Brain microvascular endothelial cell (primary cell): ENCODE results near the gene PFKL.

ENCODE experiments used
- DNase-seq: peaks from one replicate; pipeline ENCODE4 v3.0.0-alpha.2; 2020
- H3K27ac ChIP-seq: fragments of 250-450 bp; sonication (Bioruptor Pico); 2 replicates; pipeline ENCODE4 v1.5.1; 2020; ENCODE audit warnings: mild to moderate bottlenecking, moderate library complexity
- H3K27me3 ChIP-seq: fragments of 250-450 bp; sonication (Bioruptor Pico); replicated peaks from 2 replicates; pipeline ENCODE4 v1.5.1; 2020; ENCODE audit warnings: mild to moderate bottlenecking
- H3K36me3 ChIP-seq: fragments of 250-450 bp; sonication (Bioruptor Pico); replicated peaks from 2 replicates; pipeline ENCODE4 v1.5.1; 2020; ENCODE audit warnings: mild to moderate bottlenecking
- H3K4me3 ChIP-seq: 2 replicates; pipeline ENCODE4 v1.5.1; 2011; ENCODE audit warnings: low read depth, mild to moderate bottlenecking, control low read depth, low read length, moderate library complexity
- CTCF ChIP-seq: IDR thresholded peaks from 2 replicates; pipeline ENCODE4 v1.5.1; 2011; ENCODE audit warnings: low read depth, mild to moderate bottlenecking, moderate library complexity, low read length, control low read depth, inconsistent platforms; ENCODE audit errors: missing control alignments
- in situ Hi-C: cut with HindIII; loops from 2 replicates; pipeline ENCODE4 v1.10.0; 2017; ENCODE audit warnings: low sequenced_read_pairs, low pct_ligation_motif_present

PFKL gene

DNA sequence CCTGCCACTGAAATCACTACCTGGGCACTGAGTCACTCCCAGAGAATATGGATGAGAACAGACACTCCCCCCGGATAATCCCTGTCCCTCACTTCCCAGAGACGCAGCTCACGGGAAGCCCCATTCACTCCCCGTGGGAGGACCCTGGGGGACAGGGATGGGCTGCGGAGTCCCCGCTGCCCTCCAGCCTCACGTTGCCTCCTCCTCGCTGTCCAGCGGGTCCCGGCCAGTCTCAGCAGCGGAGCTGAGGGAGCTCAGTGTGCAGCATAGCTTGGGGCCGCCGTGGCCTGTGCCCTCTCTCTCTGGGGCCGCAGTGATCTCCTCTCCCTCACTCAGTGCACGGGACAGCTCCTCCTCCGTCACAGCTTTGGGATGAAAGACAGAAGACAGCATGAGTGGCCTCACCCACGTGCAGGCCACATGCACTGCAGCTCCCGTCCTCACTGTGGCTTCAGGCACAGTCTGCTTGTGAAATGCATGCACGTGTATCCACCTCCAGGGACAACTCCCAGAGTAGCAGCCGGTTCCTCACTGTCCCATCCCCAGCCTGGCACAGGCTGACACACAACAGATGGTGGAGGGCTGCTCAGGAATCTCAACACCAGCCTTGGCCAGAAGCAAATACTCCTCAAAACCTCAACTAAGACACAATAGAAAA, 31.9 kb downstream of the PFKL start:
- no peak overlapping the region for H3K4me3 ChIP-seq

GRCh38 chr21:44332383-44332782, 32.5 kb downstream of the PFKL start:
- no peak overlapping the region for H3K27ac ChIP-seq
- no peak overlapping the region for H3K4me3 ChIP-seq
- DNase-seq: no peak
- peaks cover under 1% of the 10 kb centered on the region for H3K36me3 ChIP-seq
- no peak for TF ChIP-seq CTCF
- no peaks in the 10 kb centered on the region for H3K27me3 ChIP-seq
- in situ Hi-C loops: no loop called here

More for the DNA sequence above, 31.9 kb downstream of the PFKL start:
- in situ Hi-C loops: no loop called here
- Histone ChIP-seq H3K27me3 (no peaks in the 10 kb centered on the region), H3K36me3 (peaks cover 6% of the 10 kb centered on the region), H3K27ac (no peak overlapping the region)
- no peak for TF ChIP-seq CTCF
- DNase-seq: peak; percentile 8

DNA sequence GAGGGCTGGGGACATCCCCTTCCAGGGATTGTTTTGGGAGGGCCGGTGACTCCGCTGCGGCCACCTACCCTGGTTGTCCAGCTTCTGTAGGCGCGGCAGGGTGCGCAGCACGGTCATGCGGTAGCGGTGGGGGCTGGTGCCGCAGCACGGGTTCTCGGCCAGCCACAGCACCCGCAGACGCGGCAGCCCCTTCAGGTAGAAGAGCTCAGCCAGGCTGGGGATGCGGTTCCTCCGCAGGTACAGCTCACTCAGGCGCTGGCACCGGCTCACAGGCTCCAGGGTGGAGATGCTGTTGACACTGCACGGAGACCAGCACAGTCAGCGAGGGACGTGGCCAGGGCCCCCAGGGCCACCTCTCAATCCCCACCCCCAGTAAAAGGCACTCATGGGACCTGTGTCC, 33.1 kb downstream of the PFKL start:
- in situ Hi-C loops: no loop called here
- Histone ChIP-seq H3K27ac (no peak overlapping the region), H3K27me3 (no peaks in the 10 kb centered on the region), H3K4me3 (no peak overlapping the region), H3K36me3 (no peaks in the 10 kb centered on the region)
- TF ChIP-seq CTCF: no peak
- DNase-seq: no peak

GRCh38 chr21:44333509-44334328, 33.9 kb downstream of the PFKL start:
- Histone ChIP-seq H3K4me3 (no peak overlapping the region), H3K27me3 (no peaks in the 10 kb centered on the region), H3K27ac (no peak overlapping the region), H3K36me3 (no peaks in the 10 kb centered on the region)
- no peak for TF ChIP-seq CTCF
- in situ Hi-C loops: no loop called here
- no peak for DNase-seq

- TF ChIP-seq CTCF: no peak
- Histone ChIP-seq H3K36me3 (no peaks in the 10 kb centered on the region), H3K4me3 (no peak overlapping the region), H3K27ac (no peak overlapping the region), H3K27me3 (no peaks in the 10 kb centered on the region)
- in situ Hi-C loops: no loop called here
- no peak for DNase-seq
Measured at GRCh38 chr21:44334329-44335030, 34.6 kb downstream of the PFKL start.
